ENCODE measurements around the gene STX8. TPM values are rescaled to one million over a fixed set of nuclear protein-coding genes. Genes with fewer than 3 reads are reported as not detected.

The STX8 gene
- total RNA-seq, 1 donor from 2014 or later = 62.8 TPM

- intact Hi-C loops (cut with DNase I) = loop anchor here (5.0 to 10.0 kb wide), 2 partner anchors 180 to 302 kb away; no protein-coding TSS in a partner anchor
- ATAC-seq (ENCODE audit: poor library complexity) (no peak), DNase-seq (no peak)
These were observed 280.9 kb downstream of the STX8 start for GRCh38 chr17:9294661-9295210.

- DNase-seq = no peak
- intact Hi-C loops (cut with DNase I) = loop anchor here (5.0 to 10.0 kb wide), 2 partner anchors 178 to 300 kb away; no protein-coding TSS in a partner anchor
- peak; percentile 31 for ATAC-seq (ENCODE audit: poor library complexity)
These were observed 283.1 kb downstream of the STX8 start for GRCh38 chr17:9292561-9292941.

DNA sequence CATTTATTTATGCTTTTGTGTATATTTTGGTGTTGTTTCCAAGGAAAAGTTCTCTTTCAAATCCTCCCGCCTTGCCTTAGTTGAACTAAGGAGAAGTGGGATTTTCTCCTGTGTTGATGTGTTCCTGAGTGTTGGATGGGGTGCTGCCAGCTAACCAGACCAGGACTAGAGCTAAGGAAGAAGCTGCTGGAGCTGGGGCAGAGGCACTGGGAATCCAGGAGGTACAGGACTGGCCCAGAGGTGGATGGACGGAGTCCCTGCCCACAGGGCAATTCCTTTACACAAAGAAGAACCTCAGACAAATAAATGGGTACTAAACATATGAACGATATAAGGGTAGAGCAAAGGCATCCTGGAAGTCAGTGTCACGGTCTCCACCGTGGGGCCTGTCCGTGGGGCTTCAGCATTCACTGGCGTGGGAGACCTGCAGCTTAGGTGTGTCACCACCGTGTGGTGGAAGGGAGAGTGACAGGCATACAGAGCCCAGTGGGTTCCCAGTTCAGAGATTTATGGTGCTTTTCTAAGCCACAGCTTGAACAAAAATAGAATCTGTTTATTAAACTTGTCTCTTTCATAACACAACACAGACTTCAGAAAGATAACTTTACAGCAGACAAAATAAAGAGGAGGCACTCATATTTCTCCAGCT is 283.6 kb downstream of the STX8 start:
- DNase-seq (peak; percentile 49), ATAC-seq (ENCODE audit: poor library complexity) (peak; percentile 90)
- intact Hi-C loops (cut with DNase I) = loop anchor here (5.0 to 10.0 kb wide), 2 partner anchors 177 to 300 kb away; no protein-coding TSS in a partner anchor

GRCh38 chr17:9290226-9290613 is 285.4 kb downstream of the STX8 start:
- intact Hi-C loops (cut with DNase I) = loop anchor here (5.0 to 10.0 kb wide), 2 partner anchors 175 to 298 kb away; no protein-coding TSS in a partner anchor
- ATAC-seq (ENCODE audit: poor library complexity) = no peak
- DNase-seq = no peak

- intact Hi-C loops (cut with DNase I) = no loop called here
- ATAC-seq (ENCODE audit: poor library complexity) (no peak), DNase-seq (no peak)
These were observed 288.3 kb downstream of the STX8 start for GRCh38 chr17:9287306-9287705.

GRCh38 chr17:9286434-9286833 is 289.2 kb downstream of the STX8 start:
- DNase-seq (no peak), ATAC-seq (ENCODE audit: poor library complexity) (no peak)
- intact Hi-C loops (cut with DNase I) = no loop called here

- intact Hi-C loops (cut with DNase I) = no loop called here
- DNase-seq (no peak), ATAC-seq (ENCODE audit: poor library complexity) (no peak)
These were observed 289.8 kb downstream of the STX8 start for GRCh38 chr17:9285602-9286427.

DNA sequence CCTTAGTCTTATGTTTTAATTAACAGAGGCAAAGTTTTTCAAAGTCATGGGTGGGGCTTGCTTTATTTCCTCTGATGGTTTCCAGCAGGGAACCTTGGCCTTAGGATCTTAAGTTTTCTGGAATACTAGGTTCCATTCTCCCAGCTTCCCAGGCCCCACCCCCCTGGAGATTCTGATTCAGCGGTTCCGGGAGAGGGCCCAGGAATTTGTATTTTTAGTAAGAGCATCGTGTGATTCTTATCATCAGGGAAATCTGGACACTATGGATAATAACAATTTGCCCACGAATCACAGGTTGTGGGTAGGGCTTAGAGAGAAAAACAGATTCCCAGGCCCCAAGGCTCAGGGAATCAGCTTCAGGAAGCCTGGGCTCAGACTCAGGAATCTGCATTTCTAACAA is 290.7 kb downstream of the STX8 start:
- DNase-seq (no peak), ATAC-seq (ENCODE audit: poor library complexity) (peak; percentile 46)
- intact Hi-C loops (cut with DNase I) = no loop called here

DNA sequence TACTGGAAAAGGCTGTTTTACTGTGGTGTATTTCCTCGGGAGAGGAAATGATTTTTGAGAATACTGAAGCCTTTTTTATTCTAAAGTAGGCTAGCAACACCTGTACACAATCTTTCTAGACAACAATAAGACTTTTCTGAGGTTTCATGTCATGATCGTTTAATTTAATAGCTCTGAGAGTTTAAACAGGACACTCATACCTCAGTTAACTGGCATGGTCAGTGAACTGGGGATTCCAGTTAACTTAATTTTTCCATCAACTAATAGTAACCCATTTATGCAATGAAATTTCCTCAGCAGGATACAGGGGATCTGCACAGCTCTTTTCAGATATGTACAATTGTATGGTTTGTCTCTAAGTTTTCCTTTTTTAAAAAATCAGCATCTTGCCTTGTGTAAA is 291.7 kb downstream of the STX8 start:
- intact Hi-C loops (cut with DNase I) = no loop called here
- no peak for DNase-seq

DNA sequence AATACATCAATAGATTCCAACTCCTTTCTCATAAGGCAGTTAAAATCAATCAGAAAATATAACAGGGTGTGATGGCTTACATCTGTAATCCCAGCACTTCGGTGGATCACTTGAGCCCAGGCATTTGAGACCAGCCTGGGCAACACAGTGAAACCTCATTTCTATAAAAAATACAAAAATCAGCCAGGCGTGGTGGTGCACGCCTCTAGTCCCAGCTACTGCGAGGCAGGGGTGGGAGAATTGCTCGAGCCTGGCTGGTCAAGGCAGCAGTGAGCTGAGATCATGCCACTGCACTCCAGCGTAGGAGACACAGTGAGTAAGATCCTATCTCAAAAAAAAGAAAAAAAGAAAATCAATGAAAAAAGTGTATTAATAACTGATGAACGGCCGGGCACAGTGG is 295.7 kb downstream of the STX8 start:
- intact Hi-C loops (cut with DNase I) = no loop called here
- ATAC-seq (ENCODE audit: poor library complexity) (no peak), DNase-seq (no peak)

More for the DNA sequence above, 291.7 kb downstream of the STX8 start:
- ATAC-seq (ENCODE audit: poor library complexity) = no peak

DNA sequence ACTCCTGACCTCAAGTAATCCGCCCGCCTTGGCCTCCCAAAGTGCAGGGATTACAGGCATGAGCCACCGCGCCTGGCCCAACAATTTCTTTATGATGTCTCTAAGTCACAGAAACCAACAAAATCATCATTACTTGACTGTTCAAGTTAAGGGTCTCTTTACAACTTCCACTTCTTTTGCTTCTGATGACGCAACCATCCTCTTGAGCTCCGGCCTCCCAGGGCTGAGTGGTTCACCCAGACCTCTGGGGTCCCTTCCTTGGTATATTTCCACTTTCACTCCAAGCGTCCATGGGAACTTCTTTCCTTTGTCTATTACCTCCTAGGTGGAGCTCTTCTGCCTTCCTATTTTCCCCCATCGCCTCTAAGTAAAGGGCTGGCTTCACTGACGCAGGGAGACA is 300.6 kb downstream of the STX8 start:
- no peak for DNase-seq
- intact Hi-C loops (cut with DNase I) = no loop called here
- ATAC-seq (ENCODE audit: poor library complexity) = no peak

DNA sequence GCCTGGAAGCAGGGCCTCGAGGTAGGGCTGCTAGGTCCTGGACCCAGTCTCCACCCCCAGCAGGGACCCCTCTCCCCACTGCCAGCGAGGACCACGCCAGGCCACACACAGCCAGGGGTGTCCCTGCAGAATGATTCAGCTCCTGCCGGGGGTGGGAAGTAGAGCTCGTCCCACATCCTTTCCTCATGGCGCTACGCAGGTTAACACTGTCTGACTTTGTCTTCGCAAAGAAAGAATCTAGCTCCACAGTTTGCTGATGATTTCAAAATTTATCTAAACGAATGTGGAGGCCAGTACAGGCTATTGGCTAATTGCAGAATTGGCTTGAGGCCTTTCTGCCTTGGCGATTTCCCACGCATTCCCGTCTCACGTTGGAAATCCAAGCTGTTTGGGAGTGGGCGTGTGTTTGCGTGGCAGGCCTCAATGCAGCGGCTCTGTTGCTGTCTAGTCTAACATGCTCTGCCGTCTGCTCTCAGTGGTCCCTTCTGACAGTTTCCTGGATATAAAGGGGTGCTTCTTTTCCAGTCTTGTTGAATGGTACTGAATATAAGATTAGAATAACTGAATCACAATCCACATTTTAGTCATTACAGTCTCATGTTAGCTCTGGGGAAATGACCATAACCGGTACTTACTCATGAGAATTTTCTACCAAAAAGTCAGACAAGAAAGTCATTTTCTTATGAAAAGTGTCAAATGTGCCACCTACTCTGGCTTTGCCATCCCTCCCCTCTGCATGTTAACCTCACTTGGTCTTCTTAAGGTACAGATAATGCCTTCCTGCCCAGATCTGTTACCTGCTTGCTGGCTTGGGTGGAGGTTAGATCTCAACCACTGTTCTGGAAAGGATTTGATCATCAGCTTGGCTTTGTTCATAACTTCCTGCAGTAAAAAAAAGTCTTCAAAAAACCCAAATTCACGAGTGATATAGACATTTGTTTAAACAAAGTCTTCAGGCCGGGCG is 301.9 kb downstream of the STX8 start:
- intact Hi-C loops (cut with DNase I) = no loop called here
- ATAC-seq (ENCODE audit: poor library complexity) (peak; percentile 63), DNase-seq (no peak)

- DNase-seq = no peak
- intact Hi-C loops (cut with DNase I) = no loop called here
- no peak for ATAC-seq (ENCODE audit: poor library complexity)
These were observed 303.0 kb downstream of the STX8 start for GRCh38 chr17:9272501-9273200.

- ATAC-seq (ENCODE audit: poor library complexity) (no peak), DNase-seq (no peak)
- intact Hi-C loops (cut with DNase I) = no loop called here
These were observed 303.6 kb downstream of the STX8 start for GRCh38 chr17:9271989-9272388.

GRCh38 chr17:9270921-9271320 is 304.7 kb downstream of the STX8 start:
- intact Hi-C loops (cut with DNase I) = no loop called here
- ATAC-seq (ENCODE audit: poor library complexity) (no peak), DNase-seq (no peak)

DNA sequence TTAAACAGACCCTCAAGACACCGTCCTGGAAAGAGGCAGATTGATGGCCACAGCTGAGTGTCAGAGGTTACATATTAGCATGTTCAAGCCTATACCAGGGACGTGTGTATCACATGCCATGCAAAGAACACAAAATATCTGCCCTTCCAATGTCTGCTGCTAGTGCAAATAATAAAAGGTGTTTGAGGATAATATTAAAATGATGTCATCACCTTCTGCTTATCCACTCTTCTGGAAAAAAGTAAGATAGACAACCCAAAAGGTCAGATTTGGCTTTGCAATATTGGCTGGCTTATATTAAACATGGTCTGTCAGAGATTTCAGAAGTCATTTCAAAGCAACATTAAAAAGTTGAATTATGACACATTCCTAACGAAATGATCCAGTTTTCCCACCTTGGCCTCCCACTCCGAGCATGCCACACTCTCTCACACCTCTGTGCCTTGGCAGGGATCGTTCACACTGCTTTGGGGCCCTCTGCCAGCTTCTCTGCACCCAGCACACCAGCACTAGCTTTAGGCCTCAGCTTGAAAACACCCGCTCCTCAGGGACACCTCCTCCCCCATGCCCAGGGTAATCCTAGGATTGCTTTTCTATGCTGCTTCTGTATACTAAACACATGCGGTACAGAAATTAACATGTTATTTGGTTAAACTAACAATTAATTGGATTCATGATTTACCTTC is 306.1 kb downstream of the STX8 start:
- DNase-seq (no peak), ATAC-seq (ENCODE audit: poor library complexity) (no peak)
- intact Hi-C loops (cut with DNase I) = no loop called here

DNA sequence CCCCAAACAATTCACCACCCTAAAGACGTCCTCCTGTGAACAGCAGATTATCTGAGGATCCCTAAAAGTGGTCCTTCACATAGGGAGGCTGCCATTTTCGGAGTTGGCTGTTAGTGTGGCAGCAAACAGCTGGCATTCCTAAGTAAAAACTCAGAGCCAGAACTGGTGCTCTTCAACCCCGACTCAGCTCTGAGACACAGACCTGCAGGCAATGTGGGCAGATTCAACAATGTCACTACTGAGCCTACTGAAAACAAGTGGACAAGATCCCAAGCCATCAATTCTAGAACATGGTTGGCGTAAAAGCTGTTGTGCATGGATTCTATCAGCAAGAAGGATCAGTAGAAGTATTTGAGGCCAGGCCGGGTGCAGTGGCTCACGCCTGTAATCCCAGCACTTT is 307.1 kb downstream of the STX8 start:
- no peak for DNase-seq
- no peak for ATAC-seq (ENCODE audit: poor library complexity)
- intact Hi-C loops (cut with DNase I) = no loop called here

- intact Hi-C loops (cut with DNase I) = no loop called here
- ATAC-seq (ENCODE audit: poor library complexity) = no peak
These were observed 308.9 kb downstream of the STX8 start for GRCh38 chr17:9266697-9267117.

More at GRCh38 chr17:9266697-9267117, 308.9 kb downstream of the STX8 start:
- no peak for DNase-seq
